ENCODE results near the gene PTPN18.

GRCh38 chr2:130380096-130380934 lies 24.5 kb downstream of the PTPN18 start:
- TF ChIP-seq, protein P1, sequence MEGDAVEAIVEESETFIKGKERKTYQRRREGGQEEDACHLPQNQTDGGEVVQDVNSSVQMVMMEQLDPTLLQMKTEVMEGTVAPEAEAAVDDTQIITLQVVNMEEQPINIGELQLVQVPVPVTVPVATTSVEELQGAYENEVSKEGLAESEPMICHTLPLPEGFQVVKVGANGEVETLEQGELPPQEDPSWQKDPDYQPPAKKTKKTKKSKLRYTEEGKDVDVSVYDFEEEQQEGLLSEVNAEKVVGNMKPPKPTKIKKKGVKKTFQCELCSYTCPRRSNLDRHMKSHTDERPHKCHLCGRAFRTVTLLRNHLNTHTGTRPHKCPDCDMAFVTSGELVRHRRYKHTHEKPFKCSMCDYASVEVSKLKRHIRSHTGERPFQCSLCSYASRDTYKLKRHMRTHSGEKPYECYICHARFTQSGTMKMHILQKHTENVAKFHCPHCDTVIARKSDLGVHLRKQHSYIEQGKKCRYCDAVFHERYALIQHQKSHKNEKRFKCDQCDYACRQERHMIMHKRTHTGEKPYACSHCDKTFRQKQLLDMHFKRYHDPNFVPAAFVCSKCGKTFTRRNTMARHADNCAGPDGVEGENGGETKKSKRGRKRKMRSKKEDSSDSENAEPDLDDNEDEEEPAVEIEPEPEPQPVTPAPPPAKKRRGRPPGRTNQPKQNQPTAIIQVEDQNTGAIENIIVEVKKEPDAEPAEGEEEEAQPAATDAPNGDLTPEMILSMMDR (IDR thresholded peaks at IDR 0.05): no peak
- no peak for TF ChIP-seq POLR2A (IDR thresholded peaks at IDR 0.05)
